Suppressor macrophage treated with lipopolysaccharide for 4 hours (primary cell): ENCODE data around the gene ITPKA.
"Not testable (repeated sequence)": the region's sequence is repeated elsewhere in the genome, so short reads cannot be mapped to it uniquely, and the experiment has no call there.

ENCODE experiments used
- DNase-seq: peaks from one replicate; pipeline ENCODE4 v3.0.0-alpha.2; 2020

Gene ITPKA

GRCh38 chr15:41493205-41493901, at the start of gene ITPKA:
TSS of gene ITPKA (plus strand) at chr15:41493874. CDS start at chr15:41493928, 54 bp downstream.
- DNase-seq: peak; percentile 88

GRCh38 chr15:41445399-41445798, 48.3 kb upstream of the ITPKA start:
- DNase-seq: no peak

GRCh38 chr15:41462084-41462795, 31.4 kb upstream of the ITPKA start:
- DNase-seq: peak; percentile 12

DNA sequence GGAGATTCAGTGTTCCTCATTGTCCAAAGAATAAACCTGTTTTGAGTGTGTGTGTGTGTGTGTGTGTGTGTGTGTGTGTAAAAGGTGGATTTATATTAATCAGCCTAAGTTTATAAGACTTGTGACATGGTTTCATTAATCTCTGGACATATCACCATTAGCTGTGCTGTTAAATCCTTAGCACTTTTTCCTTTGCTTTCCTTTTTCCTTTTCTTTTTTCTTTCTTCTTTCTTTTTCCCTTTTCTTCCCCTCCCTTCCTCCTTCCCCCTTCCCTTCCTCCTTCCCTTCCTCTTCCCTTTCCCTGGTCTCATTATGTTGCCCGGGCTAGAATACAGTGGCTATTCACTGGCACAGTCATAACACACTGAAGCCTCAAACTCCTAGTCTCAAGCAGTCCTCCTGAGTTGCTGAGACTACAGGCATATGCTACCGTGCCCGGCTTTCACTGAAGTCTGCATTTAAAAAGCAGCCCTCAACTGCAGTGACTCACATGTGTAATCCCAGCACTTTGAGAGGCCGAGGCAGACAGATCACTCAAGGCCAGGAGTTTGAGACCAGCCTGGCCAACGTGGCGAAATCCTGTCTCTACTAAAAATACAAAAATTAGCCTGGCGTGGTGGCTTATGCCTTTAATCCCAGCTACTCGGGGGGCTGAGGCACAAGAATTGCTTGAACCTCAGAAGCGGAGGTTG, 28.6 kb upstream of the ITPKA start:
- DNase-seq: no peak

DNA sequence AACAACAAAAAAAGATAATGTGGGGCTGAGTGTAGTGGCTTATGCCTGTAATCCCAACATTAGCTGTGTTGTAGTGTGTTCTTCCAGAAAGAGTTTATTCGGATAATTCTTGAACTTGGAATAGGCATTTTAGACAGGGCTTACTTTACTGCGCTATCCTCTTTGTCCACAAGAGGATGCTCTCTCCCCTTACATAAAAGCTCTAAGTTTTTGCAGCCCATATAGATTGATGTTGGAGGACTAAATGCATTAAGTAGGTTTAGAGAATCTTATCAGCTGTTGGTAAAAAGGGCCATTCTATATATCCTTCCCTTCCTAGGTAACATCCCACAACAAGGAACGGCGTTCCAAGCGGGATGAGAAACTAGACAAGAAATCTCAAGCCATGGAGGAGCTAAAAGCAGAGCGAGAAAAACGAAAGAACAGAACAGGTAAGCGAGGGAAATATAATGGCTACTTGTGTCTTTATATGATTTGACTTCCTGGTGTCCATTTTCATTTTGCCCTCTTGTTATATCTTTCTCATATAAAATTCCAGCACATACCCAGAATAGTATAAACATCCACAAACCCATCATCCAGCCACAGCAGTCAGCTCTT, 27.8 kb upstream of the ITPKA start:
- DNase-seq: peak; percentile 51

DNA sequence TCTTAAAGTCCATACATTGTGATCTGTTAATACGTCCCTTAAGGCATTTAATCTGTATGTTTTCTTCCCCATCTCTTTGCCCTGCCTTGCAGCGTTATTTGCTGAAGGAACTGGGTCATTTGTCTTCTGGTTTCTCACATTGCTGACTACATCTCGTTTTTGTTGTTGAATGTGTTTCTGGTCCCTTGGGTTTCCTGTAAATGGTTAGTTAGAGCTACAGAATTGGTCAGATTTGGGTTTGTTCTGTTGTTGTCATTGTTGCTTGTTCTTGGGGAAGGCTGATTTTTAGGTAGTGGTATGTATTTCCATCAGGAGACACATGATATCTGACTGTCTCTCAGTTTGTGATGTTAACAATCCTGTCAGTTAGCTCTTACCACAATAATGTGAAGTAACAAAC, 27.0 kb upstream of the ITPKA start:
- no peak for DNase-seq

GRCh38 chr15:41469644-41470043, 24.0 kb upstream of the ITPKA start:
- DNase-seq: not testable (repeated sequence)

DNA sequence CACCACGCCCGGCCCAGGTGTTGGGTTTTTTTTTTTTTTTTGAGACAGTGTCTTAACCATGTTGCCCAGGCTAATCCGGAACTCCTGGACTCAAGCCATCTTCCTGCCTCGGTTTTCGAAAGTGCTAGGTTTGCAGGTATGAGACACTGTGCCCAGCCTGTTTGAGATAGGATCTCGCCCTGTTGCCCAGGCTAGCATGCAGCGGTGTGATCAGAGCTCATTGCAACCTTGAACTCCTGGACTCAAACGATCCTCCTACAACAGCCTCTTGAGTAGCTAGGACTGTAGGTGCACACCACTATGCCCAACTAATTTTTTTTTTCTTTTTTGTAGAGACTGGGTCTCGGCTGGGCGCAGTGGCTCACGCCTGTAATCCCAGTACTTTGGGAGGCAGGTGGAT, 20.3 kb upstream of the ITPKA start:
- no peak for DNase-seq

DNA sequence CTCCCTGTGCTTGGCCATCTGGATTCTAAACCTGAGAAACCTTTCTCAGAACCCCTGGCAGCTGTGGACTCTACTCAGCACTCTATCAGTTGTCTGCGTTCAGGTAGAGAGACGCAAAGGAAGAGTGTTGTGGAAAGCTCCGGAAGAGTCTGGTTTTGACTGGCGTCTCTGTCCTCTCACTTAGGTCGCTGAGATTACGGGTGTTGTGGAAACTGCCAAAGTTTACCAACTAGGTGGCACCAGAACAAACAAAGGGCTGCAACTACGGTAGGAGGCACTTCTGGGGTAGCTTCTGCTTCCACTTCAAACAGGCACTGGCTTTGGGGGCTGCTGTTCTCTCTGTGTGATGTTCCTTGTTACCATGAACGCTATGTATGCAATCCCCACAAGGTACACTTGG, 19.2 kb upstream of the ITPKA start:
- no peak for DNase-seq

DNA sequence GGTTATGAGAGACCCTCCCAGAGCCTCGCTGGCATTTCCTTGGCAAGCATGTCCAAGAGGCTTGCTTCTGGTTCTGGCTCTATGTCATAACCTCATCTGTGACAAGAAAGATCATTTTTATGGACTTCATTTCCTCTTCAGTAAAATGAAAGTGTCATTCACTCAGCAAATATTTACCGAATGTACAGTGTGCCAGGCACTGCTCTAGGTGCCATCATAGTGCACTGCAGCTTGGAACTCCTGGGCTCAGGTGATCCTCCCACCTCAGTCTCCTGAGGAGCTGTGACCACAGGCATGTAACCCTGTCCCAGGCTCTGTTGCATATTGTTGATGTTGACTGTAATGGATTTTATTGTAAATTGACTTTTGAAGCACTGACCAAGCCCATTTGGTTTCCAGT, 18.7 kb upstream of the ITPKA start:
- DNase-seq: no peak

DNA sequence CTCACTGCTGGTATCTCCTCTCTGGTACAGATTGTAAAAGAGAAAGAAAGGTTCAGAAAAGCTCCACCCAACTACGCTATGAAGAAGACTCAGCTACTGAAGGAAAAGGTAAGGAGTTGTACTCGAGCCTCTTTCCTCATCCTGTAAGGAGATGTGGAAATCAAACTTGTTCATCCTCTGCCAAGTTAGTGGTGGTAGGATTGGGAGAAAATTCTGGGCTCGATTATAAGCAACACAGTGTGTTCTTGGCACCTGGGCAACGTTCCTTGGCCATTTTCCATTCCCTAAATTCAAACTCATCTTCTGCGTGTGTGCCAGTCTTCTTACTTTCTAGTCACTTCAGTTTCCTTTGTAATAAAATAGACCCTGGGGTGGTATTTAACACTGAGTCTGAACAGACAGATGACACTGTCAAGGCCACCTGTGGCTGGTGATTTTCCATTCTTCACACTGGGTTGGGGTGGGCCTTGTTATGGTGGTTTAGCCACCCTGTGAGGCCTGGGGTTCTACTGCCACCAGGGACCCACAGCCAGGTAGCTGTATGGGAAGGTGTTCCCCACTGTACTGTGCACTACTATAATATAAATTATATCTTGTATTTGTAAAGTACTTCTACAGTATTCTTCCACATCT, 17.1 kb upstream of the ITPKA start:
- no peak for DNase-seq

GRCh38 chr15:41480396-41481140, 13.1 kb upstream of the ITPKA start:
- DNase-seq: no peak

DNA sequence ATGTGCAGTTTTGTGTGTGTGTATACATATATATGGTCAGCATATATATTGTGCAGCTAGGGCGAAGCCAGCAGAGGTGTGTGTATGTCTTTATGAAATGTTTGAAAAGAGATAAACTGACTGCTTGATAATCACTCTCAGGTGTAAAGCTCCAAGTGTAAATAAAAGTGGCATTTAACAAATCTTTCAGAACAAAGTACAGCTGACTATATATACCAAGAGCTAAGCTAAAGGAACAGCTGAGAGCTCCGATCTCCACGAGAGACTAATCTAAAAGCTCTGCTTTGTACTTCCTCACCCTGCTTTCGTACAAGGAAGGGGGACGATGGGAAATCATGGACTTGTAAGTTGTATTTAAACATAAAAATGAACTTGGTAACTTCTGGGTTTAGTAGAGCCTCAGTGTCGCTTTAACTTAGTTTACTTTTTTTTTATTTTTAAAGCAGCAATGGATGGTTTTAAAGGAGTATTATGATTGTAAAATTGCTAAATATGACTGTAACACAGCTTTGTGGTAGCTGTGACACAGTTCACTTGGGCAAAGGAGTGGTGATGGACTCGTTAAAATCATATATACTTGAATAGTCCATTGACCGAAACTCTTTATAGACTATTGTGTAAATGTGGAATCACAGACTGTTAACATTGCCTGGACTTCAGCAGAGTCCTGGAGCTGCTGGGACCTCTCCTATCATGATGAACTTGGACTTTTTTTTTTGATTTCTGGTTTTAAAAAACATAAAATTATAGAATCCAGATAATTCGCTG, 11.4 kb upstream of the ITPKA start:
- DNase-seq: no peak

DNA sequence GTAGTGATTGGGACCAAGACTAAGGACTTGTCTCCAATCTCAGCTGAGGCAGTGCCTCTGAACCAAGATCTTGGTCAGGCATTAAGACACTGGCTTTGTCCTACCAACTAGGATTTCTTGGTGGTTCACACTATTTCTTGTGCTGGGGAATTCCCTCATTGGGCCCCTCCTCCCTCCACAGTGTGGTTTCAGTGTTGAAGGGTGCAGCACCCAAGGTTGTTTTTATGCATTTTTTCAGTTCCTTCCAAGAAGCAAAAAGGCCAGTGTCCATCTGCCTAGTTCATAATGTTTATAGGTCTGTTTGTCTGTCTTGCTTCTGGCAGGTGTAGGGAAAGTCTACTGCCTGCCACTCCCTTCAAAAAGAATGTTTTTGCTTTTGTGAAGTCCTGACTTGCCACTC, 10.6 kb upstream of the ITPKA start:
- peak; percentile 36 for DNase-seq

- DNase-seq: no peak
Measured at GRCh38 chr15:41483519-41483918, 10.2 kb upstream of the ITPKA start.

DNA sequence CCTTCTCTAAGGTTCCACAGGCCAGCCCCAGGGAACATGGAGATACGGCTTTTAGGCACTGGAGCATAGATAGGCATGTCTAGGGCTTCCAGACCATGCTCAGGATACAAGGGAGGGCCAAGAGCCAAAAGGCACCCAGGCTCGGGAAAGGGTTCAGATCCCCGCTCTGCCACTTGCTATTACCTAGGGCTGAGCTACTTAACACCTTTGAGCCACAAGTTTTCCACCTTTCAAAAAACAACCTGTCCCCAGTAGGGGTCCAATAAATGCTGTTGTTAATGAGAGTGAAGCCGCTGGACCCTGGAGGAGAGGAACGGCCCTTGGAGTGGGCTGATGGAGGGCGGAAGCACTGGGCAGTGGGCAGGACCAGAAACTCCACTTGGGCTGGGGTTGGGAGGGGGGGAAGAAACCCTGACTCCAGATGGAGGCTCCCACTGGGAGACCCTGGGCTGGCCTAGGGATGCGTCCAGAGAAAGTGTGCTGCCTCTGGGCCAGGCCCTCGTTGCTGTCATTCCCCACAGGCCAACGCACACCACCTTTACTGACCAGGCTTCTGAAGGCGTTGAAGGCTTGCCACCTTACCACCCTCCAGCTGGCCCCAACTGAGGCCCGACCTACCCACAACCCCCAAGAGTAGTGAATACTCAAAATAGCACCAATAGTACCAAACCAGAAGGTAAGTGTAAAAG, 8.6 kb upstream of the ITPKA start:
- DNase-seq: no peak

DNA sequence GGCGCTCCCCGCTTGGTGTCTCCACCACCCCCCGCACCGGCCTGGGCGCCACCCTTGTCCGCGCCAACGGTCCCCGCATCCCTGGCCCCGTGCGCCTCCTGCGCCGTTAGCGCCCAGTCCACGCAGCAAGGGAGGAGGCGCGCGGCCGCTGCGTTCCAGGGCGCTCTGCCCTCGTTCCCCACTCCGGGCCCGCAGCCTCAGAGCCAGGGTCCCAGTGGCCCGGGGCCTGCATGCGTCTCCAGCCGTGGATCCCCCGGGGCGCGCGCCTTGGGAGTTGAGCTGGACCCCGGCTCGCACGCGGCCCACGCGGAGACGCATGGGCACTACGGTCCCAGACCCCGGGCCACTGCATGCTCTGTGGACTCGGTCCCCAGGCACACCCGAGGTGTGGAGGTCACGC, 7.4 kb upstream of the ITPKA start:
- DNase-seq: no peak

DNA sequence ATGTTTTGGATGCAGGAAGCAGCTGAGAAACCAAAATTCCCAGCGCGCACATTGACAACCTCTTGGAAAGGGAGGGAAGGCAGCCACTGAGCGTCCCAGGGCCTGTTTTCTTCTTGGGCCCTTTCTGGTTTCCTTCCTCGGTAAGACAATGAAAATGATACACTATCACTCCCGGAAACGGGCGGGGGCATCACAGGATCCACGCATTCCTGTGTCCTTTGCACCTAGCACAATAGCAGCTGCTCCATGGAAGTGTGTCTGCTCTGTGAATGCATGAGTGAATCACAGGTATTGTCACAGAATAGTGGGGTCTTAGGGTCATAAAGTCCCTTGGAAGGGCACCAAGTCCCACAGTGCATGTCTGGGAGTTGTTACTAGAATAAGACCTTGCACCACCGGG, 6.3 kb upstream of the ITPKA start:
- DNase-seq: no peak

DNA sequence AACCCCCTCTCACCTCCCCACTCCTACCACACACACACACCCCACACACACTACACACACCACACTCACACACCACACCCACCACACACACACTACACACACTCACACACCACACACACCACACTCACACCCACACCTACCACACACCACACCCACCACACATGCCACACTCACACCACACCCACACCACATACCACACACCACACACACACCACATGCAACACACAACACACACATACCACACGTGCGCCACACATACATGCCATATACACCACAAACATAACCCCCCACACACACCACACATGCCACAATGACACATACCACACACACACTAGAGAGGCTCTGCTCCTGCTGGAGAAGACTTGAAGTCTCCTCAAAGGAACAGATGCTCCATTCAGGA, 5.9 kb upstream of the ITPKA start:
- DNase-seq: no peak

- no peak for DNase-seq
Measured at GRCh38 chr15:41489641-41490040, 4.0 kb upstream of the ITPKA start.

DNA sequence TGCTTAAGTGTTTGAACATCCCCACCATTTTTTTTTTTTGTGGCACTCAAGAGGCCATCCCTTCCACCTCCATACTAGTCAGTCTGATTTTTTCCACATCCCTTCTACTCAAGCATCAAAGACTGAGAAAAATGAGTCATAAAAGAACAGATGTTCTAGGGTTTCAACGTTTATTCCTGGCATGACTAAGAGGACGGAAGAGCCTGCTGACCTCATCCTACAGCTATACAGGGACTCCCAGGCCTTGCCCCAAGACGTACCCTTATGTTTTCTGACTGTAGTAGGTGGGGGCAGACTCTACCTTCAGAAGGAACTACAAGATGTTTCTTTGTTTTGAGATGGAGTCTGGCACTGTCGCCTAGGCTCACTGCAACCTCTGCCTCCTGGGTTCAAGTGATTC, 3.3 kb upstream of the ITPKA start:
- peak; percentile 41 for DNase-seq
